Measurements from ENCODE around the gene DLGAP5. TPM values are rescaled to one million over a fixed set of nuclear protein-coding genes. Genes with fewer than 3 reads are reported as not detected.

The DLGAP5 gene
- total and polyA plus RNA-seq, 2 of the 13 experiments (the other 11 are each of a cell fraction or from before 2014, with no cell fraction given) = 7.7 to 55.8 TPM

GRCh38 chr14:55191203-55192053 lies at the start of gene DLGAP5 (continued):
- TF ChIP-seq ZNF773 (CRISPR knock-in tag; IDR thresholded peaks at IDR 0.05; ENCODE audit: borderline replicate concordance) = no peak
- no peak for TF ChIP-seq SMARCE1 (IDR thresholded peaks at IDR 0.05; ENCODE audit: borderline replicate concordance)
- no peak; the same call in 1 of the 2 replicates for TF ChIP-seq HOMEZ (CRISPR knock-in tag; IDR thresholded peaks at IDR 0.05; ENCODE audit: low read depth)
- peak; percentile 100 for TF ChIP-seq SAP130 (CRISPR knock-in tag; IDR thresholded peaks at IDR 0.05; ENCODE audit: low read depth)
- TF ChIP-seq ZNF574 (CRISPR knock-in tag; IDR thresholded peaks at IDR 0.05) = peak; percentile 62
- 0 out of 2 replicates have a peak, but pooled peaks have one; percentile 32 for TF ChIP-seq ZNF317 (CRISPR knock-in tag; IDR thresholded peaks at IDR 0.05)
- peak; percentile 80 for TF ChIP-seq SNAPC5 (CRISPR knock-in tag; IDR thresholded peaks at IDR 0.05; ENCODE audit: borderline replicate concordance)
- peak; percentile 78 for TF ChIP-seq POLR2AphosphoS5 (IDR thresholded peaks at IDR 0.05; ENCODE audit: low read depth, low read length)
- TF ChIP-seq MXD1 (CRISPR knock-in tag; IDR thresholded peaks at IDR 0.05) = peak; percentile 33; the same call in 1 of the 2 replicates
- no peak for TF ChIP-seq ZNF382 (CRISPR knock-in tag; IDR thresholded peaks at IDR 0.05; ENCODE audit: borderline replicate concordance)
- no peak for TF ChIP-seq ZNF260 (CRISPR knock-in tag; IDR thresholded peaks at IDR 0.05; ENCODE audit: borderline replicate concordance, low read depth)
- TF ChIP-seq ZNF337 (CRISPR knock-in tag; IDR thresholded peaks at IDR 0.05; ENCODE audit: borderline replicate concordance, low read depth) = no peak
- no peak for TF ChIP-seq GZF1 (CRISPR knock-in tag; IDR thresholded peaks at IDR 0.05)
- TF ChIP-seq FOXK1 (CRISPR knock-in tag; IDR thresholded peaks at IDR 0.05; ENCODE audit: borderline replicate concordance, low read depth) = peak; percentile 81; the same call in 1 of the 2 replicates
- no peak for TF ChIP-seq RORA (CRISPR knock-in tag; IDR thresholded peaks at IDR 0.05)
- TF ChIP-seq NR2F2 (IDR thresholded peaks at IDR 0.05; ENCODE audit: borderline replicate concordance, low read depth) = peak; percentile 52; the same call in 1 of the 2 replicates
- no peak; the same call in 1 of the 2 replicates for TF ChIP-seq ETV5 (CRISPR knock-in tag; IDR thresholded peaks at IDR 0.05; ENCODE audit: borderline replicate concordance)
- TF ChIP-seq AHR (CRISPR knock-in tag; IDR thresholded peaks at IDR 0.05) = 0 out of 2 replicates have a peak, but pooled peaks have one; percentile 31
- no peak; the same call in 1 of the 2 replicates for TF ChIP-seq ZNF124 (CRISPR knock-in tag; IDR thresholded peaks at IDR 0.05)
- TF ChIP-seq TEAD2 (CRISPR knock-in tag; IDR thresholded peaks at IDR 0.05) = no peak
- no peak for TF ChIP-seq ZBTB39 (CRISPR knock-in tag; IDR thresholded peaks at IDR 0.05)
- TF ChIP-seq SOX6 (IDR thresholded peaks at IDR 0.05) = no peak
- TF ChIP-seq SOX6 (CRISPR knock-in tag; IDR thresholded peaks at IDR 0.05) = peak; percentile 27; the same call in 1 of the 2 replicates
